Nephron progenitor cell (in vitro differentiated cells): ENCODE results near the gene EPHB3.

Source experiments
- DNase-seq: peaks from one replicate; pipeline ENCODE4 v3.0.0; 2021
- H3K27ac Mint-ChIP-seq: 2 replicates; pipeline ENCODE4 v1.8.0; 2021; ENCODE audit warnings: mild to moderate bottlenecking, moderate library complexity, mixed read lengths
- H3K27me3 Mint-ChIP-seq: 2 replicates; pipeline ENCODE4 v1.8.0; 2021; ENCODE audit warnings: mild to moderate bottlenecking, low read depth, mixed read lengths; ENCODE audit not compliant: poor library complexity
- H3K36me3 Mint-ChIP-seq: 2 replicates; pipeline ENCODE4 v1.8.0; 2021; ENCODE audit warnings: low read depth, mixed read lengths
- H3K4me1 Mint-ChIP-seq: 2 replicates; pipeline ENCODE4 v1.8.0; 2021; ENCODE audit warnings: mixed read lengths
- H3K4me3 Mint-ChIP-seq: 2 replicates; pipeline ENCODE4 v1.8.0; 2021; ENCODE audit warnings: mild to moderate bottlenecking, moderate library complexity, mixed read lengths
- H3K9me3 Mint-ChIP-seq: 2 replicates; pipeline ENCODE4 v1.8.0; 2021; ENCODE audit warnings: mild to moderate bottlenecking, moderate library complexity, mixed read lengths
- TF ChIP-seq, protein P1 (sequence below): fragments of 200-600 bp; sonication (generic); IDR thresholded peaks from 2 replicates; pipeline ENCODE4 v1.5.0; 2021; ENCODE audit warnings: antibody characterized with exemption

EPHB3 gene

DNA sequence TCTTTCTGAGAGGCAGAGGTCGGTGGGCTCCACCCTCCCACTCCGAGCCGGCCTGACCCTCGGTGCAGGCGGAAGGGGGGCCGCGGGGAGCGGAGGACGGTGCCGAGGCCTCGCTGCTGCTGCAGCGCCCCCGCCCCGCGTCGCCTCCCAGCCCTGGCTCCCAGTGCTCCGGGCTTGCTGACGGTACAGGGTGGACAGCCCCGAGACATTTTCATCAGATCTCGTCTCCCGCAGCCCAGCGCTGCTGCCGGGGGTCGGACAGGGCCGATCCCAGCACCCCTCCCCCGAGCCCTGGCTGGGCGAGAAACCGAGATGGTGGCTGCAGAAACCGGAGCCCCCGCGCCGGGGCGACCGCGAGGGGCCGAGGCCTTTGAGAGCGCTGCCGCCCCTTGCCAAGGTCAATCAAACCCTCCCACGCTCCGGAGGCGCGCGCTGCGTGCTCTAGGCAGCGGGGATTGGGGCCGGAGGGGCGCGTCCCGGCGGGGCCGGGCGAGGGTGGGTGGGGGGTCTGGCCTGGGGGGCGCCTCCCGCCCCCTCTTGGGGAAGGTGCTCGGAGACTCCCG lies 42.5 kb downstream of the EPHB3 start:
- Mint-ChIP-seq H3K27me3 (peaks cover 36% of the 10 kb centered on the region), H3K9me3 (no peaks in the 10 kb centered on the region), H3K36me3 (no peaks in the 10 kb centered on the region), H3K4me3 (peak overlapping the region; percentile 77), H3K27ac (no peak overlapping the region), H3K4me1 (peaks cover 72% of the 10 kb centered on the region)
- TF ChIP-seq, protein P1, sequence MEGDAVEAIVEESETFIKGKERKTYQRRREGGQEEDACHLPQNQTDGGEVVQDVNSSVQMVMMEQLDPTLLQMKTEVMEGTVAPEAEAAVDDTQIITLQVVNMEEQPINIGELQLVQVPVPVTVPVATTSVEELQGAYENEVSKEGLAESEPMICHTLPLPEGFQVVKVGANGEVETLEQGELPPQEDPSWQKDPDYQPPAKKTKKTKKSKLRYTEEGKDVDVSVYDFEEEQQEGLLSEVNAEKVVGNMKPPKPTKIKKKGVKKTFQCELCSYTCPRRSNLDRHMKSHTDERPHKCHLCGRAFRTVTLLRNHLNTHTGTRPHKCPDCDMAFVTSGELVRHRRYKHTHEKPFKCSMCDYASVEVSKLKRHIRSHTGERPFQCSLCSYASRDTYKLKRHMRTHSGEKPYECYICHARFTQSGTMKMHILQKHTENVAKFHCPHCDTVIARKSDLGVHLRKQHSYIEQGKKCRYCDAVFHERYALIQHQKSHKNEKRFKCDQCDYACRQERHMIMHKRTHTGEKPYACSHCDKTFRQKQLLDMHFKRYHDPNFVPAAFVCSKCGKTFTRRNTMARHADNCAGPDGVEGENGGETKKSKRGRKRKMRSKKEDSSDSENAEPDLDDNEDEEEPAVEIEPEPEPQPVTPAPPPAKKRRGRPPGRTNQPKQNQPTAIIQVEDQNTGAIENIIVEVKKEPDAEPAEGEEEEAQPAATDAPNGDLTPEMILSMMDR, result no peak
- peak; percentile 82 for DNase-seq

DNA sequence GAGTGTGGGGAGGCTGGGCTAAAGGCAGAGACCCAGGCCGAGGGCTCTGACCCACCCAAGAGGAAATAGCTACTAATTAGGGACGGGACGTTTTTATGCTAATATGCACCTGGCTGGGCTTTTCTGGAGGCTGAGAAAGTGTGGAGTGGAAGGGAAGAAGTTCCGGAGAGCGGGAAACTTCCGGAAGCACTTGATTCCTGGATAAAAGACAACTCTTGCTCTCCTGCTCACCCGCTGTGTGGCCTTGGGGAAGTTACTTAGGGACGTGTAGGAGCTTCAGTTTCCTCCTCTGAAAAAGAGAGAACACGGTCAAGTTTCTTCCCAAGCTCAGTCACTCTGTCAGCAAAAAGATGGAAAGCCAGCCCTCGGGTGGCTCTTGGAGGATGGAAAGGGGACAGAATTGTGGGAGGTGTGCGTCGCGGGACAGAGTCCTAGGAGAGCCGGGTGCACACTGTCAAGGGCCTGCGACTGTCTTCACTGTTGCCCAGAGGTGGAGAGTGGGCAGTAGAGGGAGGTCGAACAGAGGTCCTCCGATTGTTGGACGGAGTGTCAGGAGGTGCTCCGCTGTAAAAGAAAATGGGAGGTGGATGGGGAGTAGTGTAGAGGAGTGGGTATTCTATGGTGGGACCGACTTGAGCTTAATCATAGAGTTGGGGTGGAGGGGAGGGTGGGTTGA lies 43.2 kb downstream of the EPHB3 start:
- Mint-ChIP-seq H3K36me3 (no peaks in the 10 kb centered on the region), H3K4me1 (peaks cover 69% of the 10 kb centered on the region), H3K27me3 (peaks cover 38% of the 10 kb centered on the region), H3K4me3 (peak overlapping the region; percentile 77), H3K27ac (peak overlapping the region; percentile 84), H3K9me3 (no peaks in the 10 kb centered on the region)
- no peak for DNase-seq
- TF ChIP-seq, protein P1, result no peak

DNA sequence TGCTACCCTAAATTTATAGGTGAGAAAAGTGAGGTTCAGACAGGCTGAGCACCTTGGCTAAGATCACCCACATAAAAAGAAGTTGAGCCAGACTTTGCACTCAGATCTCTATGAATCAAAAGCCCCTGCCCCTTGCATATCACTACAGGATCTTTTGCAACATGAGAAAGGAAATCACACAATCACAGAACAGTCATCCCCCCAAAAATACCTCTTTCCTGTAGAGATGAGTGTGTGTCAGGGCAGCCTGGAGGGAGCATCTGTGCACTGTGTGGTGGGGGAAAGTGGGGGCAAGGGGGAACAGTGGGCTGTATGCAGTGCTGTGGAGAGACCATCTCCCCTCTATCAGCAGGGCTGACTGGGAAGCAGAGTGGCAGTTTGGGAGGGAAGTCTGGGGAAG lies 46.6 kb downstream of the EPHB3 start:
- no peak for DNase-seq
- Mint-ChIP-seq H3K27ac (no peak overlapping the region), H3K9me3 (no peaks in the 10 kb centered on the region), H3K4me1 (peaks cover 70% of the 10 kb centered on the region), H3K4me3 (no peak overlapping the region), H3K36me3 (no peaks in the 10 kb centered on the region), H3K27me3 (peaks cover 48% of the 10 kb centered on the region)
- TF ChIP-seq, protein P1, result no peak

DNA sequence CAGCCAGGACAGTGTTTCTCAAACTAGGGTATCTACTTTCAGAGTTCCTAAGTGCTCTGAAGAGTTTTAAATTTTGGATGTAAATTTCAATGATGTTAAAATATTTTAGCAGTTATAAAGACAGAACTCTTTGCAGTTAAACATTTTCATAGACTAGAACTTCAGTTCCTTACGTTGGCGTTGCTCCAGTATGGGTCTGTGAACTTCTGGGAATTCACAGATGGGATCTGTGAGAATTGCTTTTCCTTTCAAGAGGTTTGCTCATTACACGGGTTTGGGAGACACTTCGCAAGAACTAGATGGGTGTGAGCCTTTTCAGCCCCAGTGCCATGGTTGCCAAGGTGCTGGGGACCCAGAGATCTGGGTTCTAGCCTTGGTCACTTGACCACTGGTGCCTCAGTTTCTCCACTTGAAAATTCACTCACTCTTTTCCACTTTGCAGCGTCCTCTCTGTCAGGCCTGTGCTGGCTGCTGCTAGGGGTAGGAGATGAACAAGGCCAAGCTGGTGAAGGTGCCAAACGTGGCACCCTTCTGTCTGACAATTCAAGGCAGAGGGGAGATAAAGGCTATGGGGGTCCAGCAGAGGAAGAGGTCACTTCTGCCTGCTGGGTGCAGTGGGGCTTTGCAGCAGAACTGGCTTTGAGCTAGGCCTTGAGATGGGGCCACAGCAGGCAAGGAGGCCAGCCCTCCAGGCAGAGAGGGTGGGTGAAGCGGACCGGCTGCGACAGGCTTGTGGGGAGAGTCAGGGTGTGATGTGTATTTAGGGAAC lies 48.1 kb downstream of the EPHB3 start:
- H3K27ac Mint-ChIP-seq, result no peak overlapping the region
- H3K4me3 Mint-ChIP-seq, result no peak overlapping the region
- TF ChIP-seq, protein P1, result no peak
- H3K27me3 Mint-ChIP-seq, result peaks cover 60% of the 10 kb centered on the region
- DNase-seq, result no peak
- H3K9me3 Mint-ChIP-seq, result no peaks in the 10 kb centered on the region
- H3K4me1 Mint-ChIP-seq, result peaks cover 67% of the 10 kb centered on the region
- H3K36me3 Mint-ChIP-seq, result no peaks in the 10 kb centered on the region

DNA sequence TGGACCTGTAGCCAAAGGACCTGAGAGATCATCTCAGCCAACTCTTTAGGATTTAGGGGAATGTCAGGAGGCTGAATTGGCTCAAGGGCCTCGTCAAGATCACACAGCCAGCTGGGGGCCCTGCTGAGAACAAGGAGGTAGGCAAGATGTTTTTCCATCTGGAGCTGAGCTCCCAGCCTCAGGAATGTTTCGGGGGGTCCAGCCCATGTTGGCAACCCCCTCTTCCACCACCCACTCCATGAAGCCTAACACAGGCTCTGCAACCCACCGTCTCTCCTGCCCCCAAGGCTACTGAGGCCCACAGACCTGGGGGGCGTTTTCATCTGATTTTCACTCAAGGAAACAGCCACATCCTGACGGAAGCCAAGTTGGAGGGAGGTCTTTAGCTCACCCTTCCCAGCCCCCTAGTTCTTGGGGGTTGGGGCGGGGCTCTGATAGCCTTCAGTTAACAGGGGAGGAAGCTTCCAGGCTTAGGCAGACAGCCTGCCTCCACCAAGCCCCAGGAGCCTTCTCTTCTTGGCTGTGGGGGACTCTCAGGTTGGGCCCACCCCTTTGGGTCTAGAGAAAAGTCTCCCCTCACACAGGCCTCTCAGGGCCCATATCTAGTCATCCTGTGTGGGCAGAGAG lies 48.8 kb downstream of the EPHB3 start:
- Mint-ChIP-seq H3K27me3 (peaks cover 58% of the 10 kb centered on the region), H3K4me1 (peaks cover 60% of the 10 kb centered on the region), H3K9me3 (no peaks in the 10 kb centered on the region), H3K36me3 (no peaks in the 10 kb centered on the region), H3K4me3 (no peak overlapping the region), H3K27ac (no peak overlapping the region)
- DNase-seq, result no peak
- TF ChIP-seq, protein P1, result no peak
